ENCODE results near the gene CYB5D1. TPM values are rescaled to one million over a fixed set of nuclear protein-coding genes. Genes with fewer than 3 reads are reported as not detected.

Gene CYB5D1
- total RNA-seq, 1 experiment from 2014 or later, result 18.0 TPM

DNA sequence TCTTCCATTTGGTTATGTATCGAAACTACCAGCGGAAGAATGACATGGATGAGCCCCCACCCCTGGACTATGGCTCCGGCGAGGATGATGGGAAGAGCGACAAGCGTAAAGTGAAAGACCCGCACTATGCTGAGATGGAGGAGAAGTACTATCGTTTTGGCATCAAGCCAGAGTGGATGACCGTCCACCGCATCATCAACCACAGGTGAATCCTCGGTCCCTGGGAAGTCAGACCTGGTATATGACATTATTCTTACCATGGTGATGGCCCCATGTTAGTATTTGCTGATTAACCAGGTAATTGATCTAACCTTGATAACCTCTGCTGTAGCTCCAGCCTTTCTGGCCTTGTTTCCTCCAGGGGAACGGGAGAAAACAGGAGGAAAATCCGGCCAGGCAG, 39.3 kb downstream of the CYB5D1 start:
- Histone ChIP-seq H3K56ac (ENCODE audit: insufficient read length, low read depth, low read length) (no peak overlapping the region), H3K23me2 (ENCODE audit: insufficient read length, low read depth, low read length, poor library complexity, severe bottlenecking) (no peaks in the 10 kb centered on the region), H2AK5ac (ENCODE audit: insufficient read length, low read length) (no peak overlapping the region), H3K9ac (ENCODE audit: extremely low read depth, insufficient read length, low read length) (no peak overlapping the region), H2AFZ (ENCODE audit: low read length) (no peak overlapping the region), H3K23ac (ENCODE audit: insufficient read length, low read depth, low read length) (no peak overlapping the region), H4K5ac (ENCODE audit: insufficient read length, low read depth, low read length) (no peak overlapping the region), H3K14ac (ENCODE audit: insufficient read depth, low read length) (no peak overlapping the region), H3K79me1 (ENCODE audit: insufficient read depth, low read depth, low read length, poor library complexity, severe bottlenecking) (no peaks in the 10 kb centered on the region), H3K27ac (ENCODE audit: insufficient read length, low read depth, low read length) (no peak overlapping the region), H2BK120ac (ENCODE audit: low read depth, low read length, poor library complexity, severe bottlenecking) (no peak overlapping the region), H4K8ac (replicated peaks; ENCODE audit: insufficient read length, low read depth, low read length) (no peak overlapping the region), H4K20me1 (ENCODE audit: control insufficient read depth, insufficient read depth, insufficient read length) (no peaks in the 10 kb centered on the region), H3K79me2 (ENCODE audit: insufficient read depth, low read length) (no peaks in the 10 kb centered on the region), H3T11ph (ENCODE audit: low read length) (no peak overlapping the region), H2BK20ac (ENCODE audit: low read depth, low read length, poor library complexity, severe bottlenecking) (no peak overlapping the region), H2BK12ac (ENCODE audit: insufficient read length, low read depth, low read length) (no peak overlapping the region), H4K91ac (ENCODE audit: insufficient read length, low read depth, low read length) (no peak overlapping the region), H3K4me2 (ENCODE audit: insufficient read depth, insufficient read length, low read length) (no peak overlapping the region), H2BK5ac (ENCODE audit: insufficient read length, low read length) (no peak overlapping the region), H3K4me1 (ENCODE audit: insufficient read depth, low read length) (no peaks in the 10 kb centered on the region), H2BK15ac (ENCODE audit: low read depth, low read length) (no peak overlapping the region), H3K18ac (ENCODE audit: insufficient read length, low read depth, low read length) (no peak overlapping the region), H3K9me3 (ENCODE audit: control insufficient read depth, low read depth, low read length) (no peaks in the 10 kb centered on the region), H3K27me3 (ENCODE audit: insufficient read depth, low read length) (no peaks in the 10 kb centered on the region), H3K4ac (ENCODE audit: low read depth, low read length) (no peak overlapping the region)
- no peak overlapping the region for H3K27ac Mint-ChIP-seq
- no peak overlapping the region for H3K4me3 Mint-ChIP-seq
- no peak for TF ChIP-seq CTCF (conservative IDR thresholded peaks at IDR 0.05)
- no peaks in the 10 kb centered on the region for H3K4me1 Mint-ChIP-seq
- no peaks in the 10 kb centered on the region for H3K9me3 Mint-ChIP-seq
- no peak for DNase-seq
- H3K27me3 Mint-ChIP-seq (ENCODE audit: low read depth), result no peaks in the 10 kb centered on the region
- H3K36me3 Mint-ChIP-seq (ENCODE audit: insufficient read depth in 1 of 3, low read depth in 3 of 3), result peaks cover 19 to 71% (median 41%) of the 10 kb centered on the region in 3 experiments; a peak in 5 of 7 replicates
- no CpG with 5 or more reads among the region's 13 CpGs for WGBS (ENCODE audit: extremely low coverage, insufficient read length, low lambda C conversion rate)
